ENCODE measurements around the gene CDH1.

The CDH1 gene

DNA sequence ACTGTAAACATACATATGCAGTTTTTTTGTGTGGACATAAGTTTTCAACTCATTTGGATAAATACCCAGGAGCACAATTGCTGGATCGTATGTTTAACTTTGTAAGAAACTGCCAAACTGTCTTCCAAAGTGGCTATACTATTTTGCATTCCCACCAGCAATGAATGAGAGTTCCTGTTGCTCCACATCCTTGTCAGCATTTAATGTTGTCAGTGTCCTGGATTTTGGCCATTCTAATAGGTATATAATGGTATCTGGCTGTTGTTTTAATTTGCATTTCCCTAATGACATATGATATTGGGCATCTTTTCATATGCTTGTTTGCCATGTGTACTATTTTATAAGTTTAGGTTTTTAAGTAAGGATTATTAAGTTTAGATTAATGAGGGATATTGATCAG, 120.4 kb downstream of the CDH1 start:
- TF ChIP-seq, protein P1, sequence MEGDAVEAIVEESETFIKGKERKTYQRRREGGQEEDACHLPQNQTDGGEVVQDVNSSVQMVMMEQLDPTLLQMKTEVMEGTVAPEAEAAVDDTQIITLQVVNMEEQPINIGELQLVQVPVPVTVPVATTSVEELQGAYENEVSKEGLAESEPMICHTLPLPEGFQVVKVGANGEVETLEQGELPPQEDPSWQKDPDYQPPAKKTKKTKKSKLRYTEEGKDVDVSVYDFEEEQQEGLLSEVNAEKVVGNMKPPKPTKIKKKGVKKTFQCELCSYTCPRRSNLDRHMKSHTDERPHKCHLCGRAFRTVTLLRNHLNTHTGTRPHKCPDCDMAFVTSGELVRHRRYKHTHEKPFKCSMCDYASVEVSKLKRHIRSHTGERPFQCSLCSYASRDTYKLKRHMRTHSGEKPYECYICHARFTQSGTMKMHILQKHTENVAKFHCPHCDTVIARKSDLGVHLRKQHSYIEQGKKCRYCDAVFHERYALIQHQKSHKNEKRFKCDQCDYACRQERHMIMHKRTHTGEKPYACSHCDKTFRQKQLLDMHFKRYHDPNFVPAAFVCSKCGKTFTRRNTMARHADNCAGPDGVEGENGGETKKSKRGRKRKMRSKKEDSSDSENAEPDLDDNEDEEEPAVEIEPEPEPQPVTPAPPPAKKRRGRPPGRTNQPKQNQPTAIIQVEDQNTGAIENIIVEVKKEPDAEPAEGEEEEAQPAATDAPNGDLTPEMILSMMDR (IDR thresholded peaks at IDR 0.05; ENCODE audit: low read depth, low read length): no peak
- DNase-seq (ENCODE audit: extremely low read depth, low read depth): no peak

DNA sequence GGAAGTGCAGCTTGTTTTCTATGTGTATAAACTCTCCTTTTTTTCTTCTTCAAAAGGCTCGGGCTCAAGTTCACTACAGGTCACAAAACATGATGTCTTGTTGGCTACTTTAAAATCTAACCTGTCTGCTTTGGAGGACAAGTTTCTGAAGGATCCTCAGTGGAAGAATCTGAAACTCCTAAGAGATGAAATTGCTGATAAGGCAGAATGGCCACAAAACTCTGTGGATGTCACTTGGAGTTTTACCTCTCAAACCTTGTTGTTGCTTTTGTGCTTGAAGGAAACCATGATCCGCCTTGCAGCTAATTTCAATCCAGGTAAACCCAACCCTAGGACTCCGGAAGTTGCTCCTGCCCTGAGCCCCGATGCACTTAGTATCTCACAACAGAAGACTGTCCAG, 122.7 kb downstream of the CDH1 start:
- TF ChIP-seq, protein P1 (IDR thresholded peaks at IDR 0.05; ENCODE audit: low read depth, low read length): no peak
- no peak for DNase-seq (ENCODE audit: extremely low read depth, low read depth)

DNA sequence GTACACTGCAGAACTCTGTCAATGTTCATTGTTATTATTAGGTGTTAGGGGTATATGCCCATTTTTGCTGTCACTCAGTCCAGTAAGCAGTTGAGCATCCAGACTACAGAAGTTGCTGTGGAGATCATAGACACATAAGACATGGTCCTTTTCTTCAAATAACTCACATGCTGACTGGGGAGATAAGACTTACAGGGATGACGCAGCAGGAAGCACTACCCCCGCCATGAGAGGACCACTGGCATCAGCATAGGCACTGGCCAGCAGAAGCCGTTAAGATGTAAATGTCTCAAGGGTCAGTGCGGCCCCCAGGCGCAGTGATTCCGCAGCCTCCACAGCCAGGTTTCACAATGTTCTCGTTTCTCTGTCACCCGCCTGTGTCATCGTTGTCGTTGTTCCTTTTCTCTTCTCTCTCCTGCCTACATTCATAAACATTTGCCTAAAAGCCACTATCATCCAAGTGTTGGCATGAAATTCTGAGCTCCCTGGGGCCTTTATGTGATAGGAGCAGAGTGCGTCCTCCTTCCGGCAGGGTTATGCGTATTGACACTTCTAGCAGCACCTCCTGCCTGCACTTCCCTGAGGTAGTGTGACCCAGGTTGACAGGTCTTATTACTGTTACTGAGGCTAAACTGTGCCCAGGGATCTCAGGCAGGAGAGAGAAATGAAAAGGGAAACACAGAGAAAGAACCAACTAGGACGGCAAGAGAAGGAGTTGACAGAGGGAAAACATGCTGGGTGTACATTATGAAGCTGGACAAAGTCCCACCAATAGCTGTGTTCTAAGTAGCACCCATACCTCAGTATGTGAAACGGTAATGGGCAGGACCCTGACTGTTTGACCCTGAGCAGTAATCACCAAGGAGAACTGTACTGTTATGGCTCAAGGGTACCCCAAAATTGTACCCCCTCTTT, 124.1 kb downstream of the CDH1 start:
- TF ChIP-seq, protein P1 (IDR thresholded peaks at IDR 0.05; ENCODE audit: low read depth, low read length): no peak
- DNase-seq (ENCODE audit: extremely low read depth, low read depth): no peak

DNA sequence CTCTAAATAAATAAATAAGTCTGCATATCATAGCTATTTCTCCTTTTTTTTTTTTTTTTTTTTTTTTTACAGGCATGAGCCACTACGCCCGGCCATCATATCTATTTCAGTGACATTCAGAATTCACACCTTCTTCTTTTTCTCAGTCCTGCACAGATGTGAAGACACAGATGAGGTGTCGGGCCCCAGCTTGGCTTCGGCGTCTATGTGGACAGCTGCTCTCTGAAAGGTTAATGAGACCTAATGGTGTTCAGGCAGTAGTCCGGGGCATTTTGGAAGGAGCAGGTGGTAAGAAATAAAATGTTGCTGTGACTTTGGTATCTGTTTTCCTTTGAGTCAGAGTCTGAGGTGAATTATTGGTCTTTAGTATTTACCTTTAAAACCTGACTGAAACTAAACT, 129.8 kb downstream of the CDH1 start:
- TF ChIP-seq, protein P1 (IDR thresholded peaks at IDR 0.05; ENCODE audit: low read depth, low read length): no peak
- no peak for DNase-seq (ENCODE audit: extremely low read depth, low read depth)

DNA sequence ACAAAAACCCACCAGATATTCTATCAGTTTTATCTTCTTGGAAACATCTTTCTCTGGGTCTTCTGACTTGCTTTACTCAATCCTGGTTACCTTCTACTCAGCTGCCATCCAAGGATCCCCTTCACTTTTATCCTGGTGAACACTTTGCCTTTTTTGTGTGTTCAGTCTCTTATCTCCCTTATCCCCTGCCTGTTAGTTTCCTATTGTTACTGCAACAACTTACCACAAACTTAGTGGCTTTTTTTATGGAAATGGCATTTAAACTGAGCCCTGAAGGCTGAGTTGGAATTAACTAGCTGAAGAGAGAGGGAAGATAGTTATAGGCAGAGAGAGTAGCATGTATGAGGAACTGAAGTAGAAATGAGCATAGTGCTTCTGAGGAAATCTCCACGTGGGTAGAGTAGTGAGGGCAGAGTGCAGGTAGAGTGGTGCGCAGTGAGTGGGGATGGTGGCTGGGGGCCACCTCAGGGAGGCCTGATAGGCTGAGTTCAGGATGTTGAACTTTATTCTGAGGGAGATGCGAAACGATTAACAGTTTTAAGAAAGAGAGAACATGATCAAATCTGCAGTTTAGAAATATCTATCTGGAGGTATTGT, 132.5 kb downstream of the CDH1 start:
- TF ChIP-seq, protein P1 (IDR thresholded peaks at IDR 0.05; ENCODE audit: low read depth, low read length): no peak
- DNase-seq (ENCODE audit: extremely low read depth, low read depth): no peak

DNA sequence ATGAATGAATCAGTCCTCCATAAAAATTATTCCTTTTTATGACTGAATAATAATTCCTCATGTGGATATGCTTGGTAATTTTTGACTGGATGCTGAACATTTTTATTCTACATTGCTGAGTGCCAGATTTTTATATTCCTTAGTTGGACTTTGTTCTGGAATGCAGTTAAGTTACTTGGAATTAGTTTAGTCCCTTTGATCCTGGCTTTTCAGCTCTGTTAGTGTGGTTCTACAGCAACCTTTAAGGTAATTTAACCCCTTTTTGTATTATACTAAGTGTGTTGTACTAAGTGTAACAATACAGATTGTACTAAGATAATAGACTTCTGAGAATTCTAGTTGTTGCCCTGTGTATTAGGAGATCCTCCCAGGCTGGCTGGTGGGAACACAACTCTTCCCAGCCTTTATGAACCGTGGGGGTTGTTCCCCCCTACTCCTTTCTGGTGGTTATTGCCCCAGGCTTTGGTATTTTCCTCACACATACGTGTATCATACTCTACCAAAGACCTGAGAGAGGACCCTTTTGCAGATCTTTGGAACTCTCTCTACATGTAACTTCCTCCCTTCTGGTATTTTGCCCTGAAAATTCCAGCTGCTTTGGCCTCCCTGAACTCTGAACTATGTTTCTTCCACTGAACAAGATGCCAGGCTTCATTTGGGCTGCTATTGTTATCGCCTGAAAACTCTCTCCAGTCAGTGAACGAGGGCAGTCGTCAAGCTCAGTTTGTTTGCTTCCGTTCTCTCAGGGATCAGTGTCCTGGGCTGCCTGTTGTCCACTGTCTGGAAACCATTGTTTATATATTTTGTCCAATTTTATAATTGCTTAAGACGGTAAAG, 136.8 kb downstream of the CDH1 start:
- no peak for DNase-seq (ENCODE audit: extremely low read depth, low read depth)
- TF ChIP-seq, protein P1 (IDR thresholded peaks at IDR 0.05; ENCODE audit: low read depth, low read length): no peak

All from AG09319 (cell line).